Measurements from ENCODE around the gene VSTM2L.
A peak's percentile ranks its signal among the peaks of the same experiment; 100 is the strongest.

Gene VSTM2L

DNA sequence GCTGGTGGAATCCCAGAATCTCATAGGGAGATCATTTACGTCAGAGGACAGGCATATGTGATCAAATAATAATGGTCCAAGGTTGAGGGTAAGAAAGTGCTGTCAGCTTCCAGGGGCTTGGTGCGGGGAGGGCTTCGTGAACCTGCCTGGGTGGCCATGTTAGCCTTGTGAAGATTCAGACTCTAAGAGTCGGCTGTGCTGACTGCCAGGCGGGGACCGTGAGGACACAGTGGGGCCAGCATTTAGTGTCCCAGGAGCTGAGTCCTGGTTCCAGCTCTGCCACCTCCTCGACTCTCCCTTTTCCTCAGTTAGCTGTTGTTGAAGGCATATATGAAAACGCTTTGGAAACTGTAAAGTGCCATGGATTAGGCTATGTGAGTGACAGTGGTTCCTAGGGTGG, 33.5 kb downstream of the VSTM2L start:
- DNase-seq (ENCODE audit: low read depth, low spot score): no peak

DNA sequence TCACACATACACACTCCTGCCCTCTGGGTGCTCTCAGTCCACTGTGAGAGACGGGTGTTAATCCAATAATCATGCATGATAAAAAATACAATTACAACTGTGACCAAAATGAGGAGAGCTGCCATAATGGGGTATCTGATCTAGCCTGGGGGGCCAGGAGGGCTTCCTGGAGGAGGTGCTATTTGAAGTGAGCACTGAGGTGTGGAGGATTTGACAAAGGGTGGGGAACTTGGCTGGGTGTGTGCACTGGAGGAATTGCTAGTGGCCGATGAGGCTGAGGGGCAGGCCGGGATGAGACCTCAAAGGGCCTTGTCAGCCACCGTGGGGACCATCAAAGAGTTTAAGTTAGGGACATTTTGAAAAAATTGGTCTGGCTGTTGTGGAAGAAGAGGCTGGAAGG, 34.8 kb downstream of the VSTM2L start:
- no peak for DNase-seq (ENCODE audit: low read depth, low spot score)

DNA sequence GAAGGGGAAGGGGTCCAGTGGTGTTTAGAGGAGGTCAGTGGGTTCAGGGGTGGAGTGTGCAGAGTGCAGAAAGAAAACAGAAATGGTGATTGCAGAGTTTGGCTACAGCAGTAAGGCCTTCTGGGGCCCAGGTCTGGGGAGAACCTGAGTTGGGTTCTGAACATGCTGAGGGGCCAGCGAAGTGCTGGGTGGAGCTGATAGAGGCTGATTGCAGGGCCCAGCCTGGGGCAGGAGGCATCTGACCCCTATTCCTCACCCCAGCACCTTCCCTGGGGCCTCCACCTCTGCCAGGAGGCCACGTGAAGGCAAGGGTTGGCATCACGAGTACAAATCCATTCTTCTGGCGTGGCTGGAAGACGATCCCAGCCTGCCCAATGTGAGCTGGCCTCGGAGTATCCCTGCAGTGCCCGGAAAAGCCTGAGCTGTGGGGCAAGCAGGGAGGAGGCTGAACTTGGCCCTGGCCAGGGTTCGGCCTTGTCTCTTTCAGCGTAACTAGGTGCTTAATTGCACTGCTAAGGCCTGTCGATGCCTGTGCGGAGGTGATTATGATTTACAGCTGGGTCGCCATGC, 35.3 kb downstream of the VSTM2L start:
- no peak for DNase-seq (ENCODE audit: low read depth, low spot score)

DNA sequence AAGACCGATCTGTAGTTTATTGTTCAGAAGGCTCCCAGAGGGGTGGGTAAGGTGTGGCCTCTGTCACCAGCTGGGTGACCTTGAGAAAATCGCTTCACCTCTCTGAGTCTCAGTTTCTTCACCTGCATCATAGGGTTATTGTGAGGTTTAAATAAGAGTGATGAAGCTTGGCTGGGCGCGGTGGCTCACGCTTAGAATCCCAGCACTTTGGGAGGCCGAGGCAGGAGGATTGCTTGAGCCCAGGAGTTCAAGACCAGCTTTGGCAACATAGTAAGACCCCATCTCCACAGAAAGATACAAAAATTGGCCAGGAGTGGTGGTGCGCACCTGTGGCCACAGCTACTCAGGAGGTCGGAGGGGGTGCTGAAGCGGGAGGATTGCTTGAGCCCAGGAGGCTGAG, 36.0 kb downstream of the VSTM2L start:
- no peak for DNase-seq (ENCODE audit: low read depth, low spot score)

- no peak for DNase-seq (ENCODE audit: low read depth, low spot score)
These were observed 37.0 kb downstream of the VSTM2L start for GRCh38 chr20:37939701-37940560.

GRCh38 chr20:37940858-37941257, 37.9 kb downstream of the VSTM2L start:
- DNase-seq (ENCODE audit: low read depth, low spot score): no peak

DNA sequence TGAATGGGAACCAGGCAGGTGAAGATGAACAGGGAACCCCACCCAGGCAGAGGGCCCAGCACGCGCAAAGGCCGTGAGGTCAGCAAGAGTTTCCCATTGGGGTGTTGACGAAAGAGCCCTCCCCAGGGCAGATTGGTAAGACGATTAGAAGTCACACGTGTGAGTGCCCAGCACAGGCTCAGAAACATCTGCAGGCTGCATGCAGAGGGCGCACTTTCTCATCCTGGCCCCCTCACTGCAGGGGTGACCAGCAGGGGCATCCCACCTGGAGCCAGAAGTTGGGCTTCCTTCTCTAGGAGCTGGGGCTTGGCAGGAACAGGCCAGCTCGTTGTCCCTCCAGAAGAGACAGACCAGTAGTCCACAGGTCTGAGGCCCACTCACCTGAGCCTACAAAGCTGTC, 38.4 kb downstream of the VSTM2L start:
- DNase-seq (ENCODE audit: low read depth, low spot score): peak; percentile 57

GRCh38 chr20:37941992-37942391, 39.1 kb downstream of the VSTM2L start:
- no peak for DNase-seq (ENCODE audit: low read depth, low spot score)

DNA sequence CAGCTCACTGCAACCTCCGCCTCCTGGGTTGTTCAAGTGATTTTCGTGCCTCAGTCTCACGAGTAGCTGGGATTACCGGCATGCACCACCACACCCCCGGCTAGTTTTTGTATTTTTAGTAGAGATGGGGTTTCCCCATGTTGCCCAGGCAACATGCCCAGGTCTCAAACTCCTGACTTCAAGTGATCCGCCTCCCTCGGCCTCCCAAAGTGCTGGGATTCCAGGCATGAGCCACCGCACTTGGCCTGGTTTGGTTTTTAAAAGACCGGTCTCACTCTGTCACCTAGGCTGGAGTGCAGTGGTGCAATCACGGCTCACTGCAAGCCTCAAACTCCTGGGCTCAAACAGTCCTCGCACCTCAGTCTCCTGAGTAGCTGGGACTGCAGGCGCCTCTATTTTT, 40.1 kb downstream of the VSTM2L start:
- DNase-seq (ENCODE audit: low read depth, low spot score): no peak

- no peak for DNase-seq (ENCODE audit: low read depth, low spot score)
These were observed 40.9 kb downstream of the VSTM2L start for GRCh38 chr20:37943501-37944455.

DNA sequence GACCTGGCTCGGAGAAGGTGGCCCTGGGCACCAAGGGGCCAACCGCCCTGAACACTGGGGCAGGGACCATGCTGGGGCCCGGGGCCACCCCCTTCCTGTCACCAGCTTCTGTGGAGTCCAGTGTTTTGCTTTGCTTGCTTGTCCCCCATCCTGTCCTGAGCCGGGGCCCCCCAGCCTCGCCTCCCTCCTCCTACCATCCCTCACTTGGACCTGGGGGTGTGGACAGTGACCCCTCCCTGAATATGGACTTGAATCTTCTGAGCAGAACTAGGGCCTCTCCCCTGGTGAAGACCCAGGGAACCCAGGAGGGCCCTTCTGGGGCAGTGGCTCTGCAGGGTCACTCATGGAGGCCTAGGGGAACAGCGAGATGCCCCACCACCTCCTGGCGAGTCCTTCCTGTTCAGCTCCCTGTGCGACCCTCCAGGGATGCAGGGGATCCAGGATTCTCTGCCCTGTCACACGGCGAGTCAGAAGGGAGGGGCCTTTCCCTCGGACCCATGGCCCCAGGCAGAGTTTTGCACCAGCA, 41.6 kb downstream of the VSTM2L start:
- no peak for DNase-seq (ENCODE audit: low read depth, low spot score)

DNA sequence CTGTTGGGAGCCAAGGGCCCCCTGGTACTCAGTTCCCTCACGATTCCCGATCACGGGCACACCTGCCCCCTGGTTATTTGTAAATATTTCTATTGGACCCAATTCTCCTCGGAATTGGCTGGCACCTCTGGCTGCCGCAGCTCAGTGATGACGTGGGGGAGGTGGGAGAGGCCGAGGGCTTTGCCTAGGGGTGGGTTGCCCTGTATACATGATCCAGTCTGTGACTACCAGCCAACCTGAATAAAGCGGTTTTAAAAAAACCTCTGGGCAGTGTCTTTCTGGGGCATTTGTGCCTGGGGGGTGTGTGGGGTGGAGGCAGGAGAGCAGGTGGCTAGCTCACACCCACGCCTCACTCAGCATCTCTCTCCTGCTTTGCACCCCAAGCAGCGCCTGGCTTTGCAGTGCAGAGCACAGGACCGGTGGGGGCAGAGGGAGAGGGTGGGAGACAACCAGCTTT, 42.2 kb downstream of the VSTM2L start:
- no peak for DNase-seq (ENCODE audit: low read depth, low spot score)

DNA sequence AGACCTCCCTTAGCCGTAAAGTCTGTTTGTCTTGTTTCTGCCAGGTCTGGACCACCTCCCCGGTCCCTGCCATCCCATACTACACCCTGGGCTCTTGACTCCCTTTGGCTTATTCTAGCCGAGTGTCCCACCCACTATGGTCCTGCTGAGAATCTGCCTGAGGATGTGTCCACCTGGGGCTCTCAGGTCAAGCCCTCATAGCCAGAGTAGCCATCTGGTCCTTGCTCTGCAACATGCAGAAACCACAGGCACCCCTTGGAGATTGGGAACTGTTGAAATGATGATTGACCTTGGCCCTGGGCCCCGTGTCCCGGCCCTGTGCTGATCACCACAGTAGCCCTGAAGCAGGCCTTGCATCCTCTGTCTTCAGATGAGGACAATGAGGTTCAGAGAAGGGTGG, 44.0 kb downstream of the VSTM2L start:
- DNase-seq (ENCODE audit: low read depth, low spot score): no peak

- no peak for DNase-seq (ENCODE audit: low read depth, low spot score)
These were observed 45.0 kb downstream of the VSTM2L start for GRCh38 chr20:37947943-37948342.

- DNase-seq (ENCODE audit: low read depth, low spot score): no peak
These were observed 46.0 kb downstream of the VSTM2L start for GRCh38 chr20:37948956-37949355.

DNA sequence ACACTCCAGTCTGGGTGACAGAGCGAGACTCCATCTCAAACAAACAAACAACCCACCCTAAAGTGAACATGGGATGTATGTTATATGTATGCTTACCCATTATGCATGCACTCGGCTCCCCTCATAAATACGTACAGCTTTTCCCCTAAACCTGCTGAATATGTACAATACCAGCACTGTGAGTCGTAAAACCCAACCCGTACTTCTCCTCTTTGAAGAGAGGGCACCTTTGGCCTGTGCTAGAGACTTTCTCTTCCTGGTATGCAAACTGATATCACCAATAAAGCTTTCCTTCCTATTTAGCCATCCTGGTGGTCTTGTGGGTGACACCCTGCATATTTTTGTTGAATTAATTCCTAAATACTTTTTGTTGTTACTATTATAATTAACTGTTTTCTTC, 51.3 kb downstream of the VSTM2L start:
- no peak for DNase-seq (ENCODE audit: low read depth, low spot score)

DNA sequence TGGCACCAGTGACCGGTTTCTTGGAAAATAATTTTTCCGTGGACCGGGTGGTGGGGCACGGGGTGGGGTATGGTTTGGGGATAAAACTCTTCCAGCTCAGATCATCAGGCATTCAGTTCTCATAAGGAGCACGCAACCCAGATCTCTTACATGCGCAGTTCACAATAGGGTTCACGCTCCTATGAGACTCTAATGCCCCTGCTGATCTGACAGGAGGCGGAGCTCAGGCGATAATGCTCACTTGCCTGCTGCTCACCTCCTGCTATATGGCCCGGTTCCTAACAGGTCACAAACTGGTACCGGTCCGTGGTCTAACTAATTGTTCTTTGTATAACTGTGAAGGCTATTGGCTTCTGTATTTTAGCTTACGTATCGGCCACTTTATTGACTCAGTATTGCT, 51.7 kb downstream of the VSTM2L start:
- no peak for DNase-seq (ENCODE audit: low read depth, low spot score)

DNA sequence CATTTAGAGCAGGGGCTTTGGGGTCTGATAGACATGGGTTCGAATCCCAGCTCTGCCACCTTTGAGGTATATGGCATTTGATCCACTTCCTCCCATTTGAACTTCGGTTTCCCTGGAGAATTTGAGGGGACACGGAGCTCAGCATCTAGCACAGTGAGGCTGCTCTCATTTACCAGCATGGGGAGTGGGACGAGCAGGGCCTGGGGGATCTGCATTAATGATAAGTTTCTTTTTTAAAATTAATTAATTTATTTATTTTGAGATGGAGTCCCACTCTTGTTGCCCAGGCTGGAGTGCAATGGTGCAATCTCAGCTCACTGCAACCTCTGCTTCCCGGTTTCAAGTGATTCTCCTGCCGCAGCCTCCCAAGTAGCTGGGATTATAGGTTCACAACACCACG, 52.6 kb downstream of the VSTM2L start:
- no peak for DNase-seq (ENCODE audit: low read depth, low spot score)

- no peak for DNase-seq (ENCODE audit: low read depth, low spot score)
These were observed 53.2 kb downstream of the VSTM2L start for GRCh38 chr20:37956107-37956585.

- peak; percentile 36 for DNase-seq (ENCODE audit: low read depth, low spot score)
These were observed 56.1 kb downstream of the VSTM2L start for GRCh38 chr20:37958856-37959520.

DNA sequence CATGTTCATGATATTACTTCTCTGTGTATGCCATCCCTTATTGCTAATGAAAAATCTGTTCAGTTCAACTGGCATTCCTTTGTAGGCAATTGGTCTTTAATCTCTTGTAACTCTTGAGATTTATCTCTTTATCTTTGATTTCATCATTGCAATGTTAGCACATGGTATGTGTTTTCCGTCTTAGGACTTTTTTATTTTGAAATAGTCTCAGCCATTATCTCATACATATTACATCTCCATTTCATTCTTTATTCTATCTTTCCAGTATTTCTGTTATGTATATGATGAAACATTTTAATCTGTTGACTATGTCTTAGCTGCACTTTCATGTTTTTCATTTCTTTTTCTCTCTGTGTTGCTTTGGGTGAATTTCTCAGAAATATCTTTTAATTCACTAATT, 58.1 kb downstream of the VSTM2L start:
- DNase-seq (ENCODE audit: low read depth, low spot score): no peak
